Measurements from ENCODE around the gene SURF2. TPM values are rescaled to one million over a fixed set of nuclear protein-coding genes. Genes with fewer than 3 reads are reported as not detected.

The SURF2 gene
- total RNA-seq, 1 experiment from 2014 or later, result 20.6 TPM

DNA sequence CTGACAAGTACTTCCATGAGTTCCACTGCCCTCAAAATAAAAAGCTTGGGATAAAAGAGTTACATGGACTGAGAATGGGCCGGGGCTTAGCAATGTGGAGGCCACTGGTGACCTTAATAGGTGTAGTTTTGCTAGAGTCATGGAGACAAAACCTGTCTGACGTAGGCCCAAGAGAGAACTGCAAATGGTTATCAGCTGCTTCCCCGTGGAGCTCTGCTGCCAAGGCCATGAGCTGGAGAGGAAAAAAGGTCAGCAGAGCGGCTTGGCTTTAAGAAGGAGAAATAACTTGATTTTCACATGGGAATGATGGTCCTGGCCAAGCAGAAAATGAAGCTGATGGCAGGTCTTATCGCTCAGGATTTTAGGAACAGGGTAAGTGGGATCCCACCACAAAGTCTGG, 16.7 kb upstream of the SURF2 start:
- Mint-ChIP-seq H3K36me3 (ENCODE audit: insufficient read depth, unreplicated experiment) (peaks cover 32% of the 10 kb centered on the region), H3K27ac (ENCODE audit: unreplicated experiment) (no peak overlapping the region), H3K27me3 (ENCODE audit: unreplicated experiment) (no peaks in the 10 kb centered on the region), H3K9me3 (ENCODE audit: low read depth, unreplicated experiment) (no peaks in the 10 kb centered on the region), H3K4me3 (ENCODE audit: low read depth, unreplicated experiment) (no peak overlapping the region), H3K4me1 (ENCODE audit: low read depth, unreplicated experiment) (peaks cover 2% of the 10 kb centered on the region)
- DNase-seq, result no peak
- TF ChIP-seq, protein P1, sequence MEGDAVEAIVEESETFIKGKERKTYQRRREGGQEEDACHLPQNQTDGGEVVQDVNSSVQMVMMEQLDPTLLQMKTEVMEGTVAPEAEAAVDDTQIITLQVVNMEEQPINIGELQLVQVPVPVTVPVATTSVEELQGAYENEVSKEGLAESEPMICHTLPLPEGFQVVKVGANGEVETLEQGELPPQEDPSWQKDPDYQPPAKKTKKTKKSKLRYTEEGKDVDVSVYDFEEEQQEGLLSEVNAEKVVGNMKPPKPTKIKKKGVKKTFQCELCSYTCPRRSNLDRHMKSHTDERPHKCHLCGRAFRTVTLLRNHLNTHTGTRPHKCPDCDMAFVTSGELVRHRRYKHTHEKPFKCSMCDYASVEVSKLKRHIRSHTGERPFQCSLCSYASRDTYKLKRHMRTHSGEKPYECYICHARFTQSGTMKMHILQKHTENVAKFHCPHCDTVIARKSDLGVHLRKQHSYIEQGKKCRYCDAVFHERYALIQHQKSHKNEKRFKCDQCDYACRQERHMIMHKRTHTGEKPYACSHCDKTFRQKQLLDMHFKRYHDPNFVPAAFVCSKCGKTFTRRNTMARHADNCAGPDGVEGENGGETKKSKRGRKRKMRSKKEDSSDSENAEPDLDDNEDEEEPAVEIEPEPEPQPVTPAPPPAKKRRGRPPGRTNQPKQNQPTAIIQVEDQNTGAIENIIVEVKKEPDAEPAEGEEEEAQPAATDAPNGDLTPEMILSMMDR (IDR thresholded peaks at IDR 0.05; ENCODE audit: unreplicated experiment), result no peak
- CTCF ChIA-PET, result no interaction called here
- no TSS peak for BruUV-seq (replicated peaks)
- intact Hi-C loops (cut with micrococcal nuclease; ENCODE audit: unreplicated experiment), result loop anchor here (10.0 kb wide), 1 partner anchor 65 kb away; no protein-coding TSS in a partner anchor

DNA sequence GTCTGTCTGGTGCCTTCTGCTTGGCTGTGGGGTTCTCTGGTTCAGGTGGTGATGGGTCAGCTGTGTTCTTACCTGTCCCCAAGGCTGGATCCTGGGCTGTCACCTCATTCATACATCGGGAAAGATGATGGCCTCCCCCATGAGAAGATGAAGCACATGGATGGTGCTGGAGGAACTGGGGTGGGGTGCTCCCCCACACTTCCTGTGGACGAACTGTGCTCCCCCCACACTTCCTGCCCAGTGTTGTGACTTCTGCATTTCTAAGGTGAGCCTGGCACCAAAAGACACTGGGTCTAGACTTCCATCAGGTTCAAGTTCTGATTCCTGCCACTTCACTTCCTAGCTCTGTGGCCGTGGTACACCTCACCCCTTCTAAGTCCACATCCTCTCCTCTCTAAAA, 16.1 kb upstream of the SURF2 start:
- no peaks in the 10 kb centered on the region for H3K27me3 Mint-ChIP-seq (ENCODE audit: unreplicated experiment)
- no peaks in the 10 kb centered on the region for H3K4me1 Mint-ChIP-seq (ENCODE audit: low read depth, unreplicated experiment)

DNA sequence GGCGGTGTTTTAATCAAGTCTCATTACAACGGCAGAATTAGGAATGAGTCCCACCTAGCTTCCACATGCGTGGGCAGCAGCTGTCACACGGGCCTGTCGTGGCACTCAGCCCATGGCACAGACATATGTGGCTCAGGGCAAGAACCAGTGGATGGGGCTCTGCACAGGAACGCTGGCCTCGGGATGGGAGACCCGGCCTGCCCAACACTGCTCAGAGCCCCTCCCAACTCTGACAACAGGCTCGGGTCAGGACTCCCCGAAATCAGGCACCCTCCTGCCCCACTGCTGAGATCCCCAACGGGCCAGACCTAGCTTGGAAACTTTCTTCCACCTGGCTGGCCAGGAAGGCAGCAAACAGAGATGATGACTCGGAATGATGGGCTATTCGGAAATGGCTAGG, 15.4 kb upstream of the SURF2 start:
- TF ChIP-seq, protein P1 (IDR thresholded peaks at IDR 0.05; ENCODE audit: unreplicated experiment), result no peak
- no TSS peak for BruUV-seq (replicated peaks)

More for the DNA sequence above, 16.1 kb upstream of the SURF2 start:
- CTCF ChIA-PET, result no interaction called here
- Mint-ChIP-seq H3K9me3 (ENCODE audit: low read depth, unreplicated experiment) (no peaks in the 10 kb centered on the region), H3K4me3 (ENCODE audit: low read depth, unreplicated experiment) (no peak overlapping the region), H3K27ac (ENCODE audit: unreplicated experiment) (no peak overlapping the region), H3K36me3 (ENCODE audit: insufficient read depth, unreplicated experiment) (peaks cover 27% of the 10 kb centered on the region)
- TF ChIP-seq, protein P1 (IDR thresholded peaks at IDR 0.05; ENCODE audit: unreplicated experiment), result no peak
- DNase-seq, result no peak
- no TSS peak for BruUV-seq (replicated peaks)
- intact Hi-C loops (cut with micrococcal nuclease; ENCODE audit: unreplicated experiment), result loop anchor here (10.0 kb wide), 1 partner anchor 65 kb away; no protein-coding TSS in a partner anchor

DNA sequence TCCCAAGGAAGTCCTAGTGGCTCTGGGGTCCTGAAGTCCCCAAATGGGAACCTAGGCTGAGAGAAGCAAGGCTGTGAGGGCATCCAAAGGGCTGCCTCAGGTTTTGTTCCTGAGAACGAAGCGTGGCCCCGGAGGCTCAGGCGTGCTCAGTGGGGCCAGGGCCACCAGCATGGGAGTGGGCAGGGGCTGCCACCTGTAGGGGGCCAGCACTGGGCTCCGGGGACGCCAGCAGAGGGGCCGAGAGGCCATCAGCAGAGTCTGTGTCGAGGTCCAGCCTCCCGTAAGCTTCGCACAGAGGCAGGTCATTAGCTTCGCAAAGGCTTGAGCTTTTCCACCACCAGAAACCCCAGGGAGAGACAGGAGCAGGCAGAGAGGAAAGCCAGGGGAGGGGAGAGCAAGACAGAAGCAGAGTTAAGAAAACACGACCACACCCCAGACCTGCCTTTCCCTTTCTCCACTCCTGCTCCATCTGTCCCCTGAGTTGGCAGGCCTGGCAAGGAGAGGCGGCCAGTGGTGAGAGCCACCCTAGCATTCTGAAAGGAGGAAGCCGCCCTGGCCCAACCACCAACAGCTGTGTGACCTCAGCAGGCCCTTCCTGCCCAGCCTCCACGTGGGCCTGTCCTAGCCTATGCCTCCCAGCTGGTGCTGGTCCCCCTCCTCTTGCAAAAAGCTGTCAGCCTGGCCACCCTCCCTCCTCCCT, 14.8 kb upstream of the SURF2 start:
- peaks cover 16% of the 10 kb centered on the region for H3K36me3 Mint-ChIP-seq (ENCODE audit: insufficient read depth, unreplicated experiment)
- no peaks in the 10 kb centered on the region for H3K9me3 Mint-ChIP-seq (ENCODE audit: low read depth, unreplicated experiment)
- TF ChIP-seq, protein P1 (IDR thresholded peaks at IDR 0.05; ENCODE audit: unreplicated experiment), result no peak
- no peaks in the 10 kb centered on the region for H3K4me1 Mint-ChIP-seq (ENCODE audit: low read depth, unreplicated experiment)
- H3K27ac Mint-ChIP-seq (ENCODE audit: unreplicated experiment), result no peak overlapping the region
- no TSS peak for BruUV-seq (replicated peaks)
- CTCF ChIA-PET, result no interaction called here
- H3K27me3 Mint-ChIP-seq (ENCODE audit: unreplicated experiment), result no peaks in the 10 kb centered on the region
- DNase-seq, result no peak
- no peak overlapping the region for H3K4me3 Mint-ChIP-seq (ENCODE audit: low read depth, unreplicated experiment)
- intact Hi-C loops (cut with micrococcal nuclease; ENCODE audit: unreplicated experiment), result loop anchor here (10.0 kb wide), 1 partner anchor 63 kb away; no protein-coding TSS in a partner anchor

More for the DNA sequence above, 15.4 kb upstream of the SURF2 start:
- intact Hi-C loops (cut with micrococcal nuclease; ENCODE audit: unreplicated experiment), result loop anchor here (10.0 kb wide), 1 partner anchor 64 kb away; no protein-coding TSS in a partner anchor
- no peak for DNase-seq
- no peak overlapping the region for H3K27ac Mint-ChIP-seq (ENCODE audit: unreplicated experiment)
- CTCF ChIA-PET, result no interaction called here
- H3K36me3 Mint-ChIP-seq (ENCODE audit: insufficient read depth, unreplicated experiment), result peaks cover 20% of the 10 kb centered on the region
- no peaks in the 10 kb centered on the region for H3K4me1 Mint-ChIP-seq (ENCODE audit: low read depth, unreplicated experiment)
- no peaks in the 10 kb centered on the region for H3K9me3 Mint-ChIP-seq (ENCODE audit: low read depth, unreplicated experiment)
- H3K27me3 Mint-ChIP-seq (ENCODE audit: unreplicated experiment), result no peaks in the 10 kb centered on the region
- no peak overlapping the region for H3K4me3 Mint-ChIP-seq (ENCODE audit: low read depth, unreplicated experiment)
